HEK293T (cell line): ENCODE data around the gene PTPRA.

ENCODE experiments used
- BHLHE40 ChIP-seq: fragments of 450-650 bp; IDR thresholded peaks from 2 replicates; pipeline ENCODE4 v1.6.1; 2016; ENCODE audit warnings: mild to moderate bottlenecking, moderate library complexity, borderline replicate concordance
- FOXK2 ChIP-seq: fragments of 450-650 bp; IDR thresholded peaks from 2 replicates; pipeline ENCODE4 v1.6.1; 2016; ENCODE audit warnings: mild to moderate bottlenecking
- LEF1 ChIP-seq: fragments of 450-650 bp; IDR thresholded peaks from 2 replicates; pipeline ENCODE4 v1.6.1; 2017; ENCODE audit warnings: mild to moderate bottlenecking, borderline replicate concordance
- SUZ12 ChIP-seq: fragments of 450-650 bp; IDR thresholded peaks from 2 replicates; pipeline ENCODE4 v1.6.1; 2016; ENCODE audit warnings: mild to moderate bottlenecking
- TARDBP ChIP-seq: fragments of 450-650 bp; IDR thresholded peaks from 2 replicates; pipeline ENCODE4 v1.6.1; 2016
- TF ChIP-seq, protein P1 (sequence below): fragments of 450-650 bp; IDR thresholded peaks from 2 replicates; pipeline ENCODE4 v1.6.1; 2016

GRCh38 chr20:3032624-3033023 is 159.3 kb downstream of the PTPRA start:
- TF ChIP-seq SUZ12, result no peak
- no peak for TF ChIP-seq TARDBP
- no peak for TF ChIP-seq FOXK2
- no peak for TF ChIP-seq LEF1
- TF ChIP-seq, protein P1, sequence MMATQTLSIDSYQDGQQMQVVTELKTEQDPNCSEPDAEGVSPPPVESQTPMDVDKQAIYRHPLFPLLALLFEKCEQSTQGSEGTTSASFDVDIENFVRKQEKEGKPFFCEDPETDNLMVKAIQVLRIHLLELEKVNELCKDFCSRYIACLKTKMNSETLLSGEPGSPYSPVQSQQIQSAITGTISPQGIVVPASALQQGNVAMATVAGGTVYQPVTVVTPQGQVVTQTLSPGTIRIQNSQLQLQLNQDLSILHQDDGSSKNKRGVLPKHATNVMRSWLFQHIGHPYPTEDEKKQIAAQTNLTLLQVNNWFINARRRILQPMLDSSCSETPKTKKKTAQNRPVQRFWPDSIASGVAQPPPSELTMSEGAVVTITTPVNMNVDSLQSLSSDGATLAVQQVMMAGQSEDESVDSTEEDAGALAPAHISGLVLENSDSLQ, result no peak
- TF ChIP-seq BHLHE40, result no peak
